GM12892 (cell line): ENCODE results near the gene FAM193A.
"Not testable (repeated sequence)": the region's sequence is repeated elsewhere in the genome, so short reads cannot be mapped to it uniquely, and the experiment has no call there.

Experiments used
- DNase-seq: peaks from one replicate; pipeline ENCODE4 v3.0.0; 2011; ENCODE audit not compliant: insufficient read length
- FAIRE-seq: peaks from 2 replicates; lab custom pipeline; 2011; peaks lifted over from hg19 to GRCh38; lab: Jason Lieb, UNC
- POLR2A ChIP-seq: IDR thresholded peaks from 2 replicates; pipeline ENCODE4 v1.6.1; 2011; ENCODE audit warnings: low read depth, low read length, control low read depth
- POLR2AphosphoS5 ChIP-seq: IDR thresholded peaks from 2 replicates; pipeline ENCODE4 v1.6.1; 2011; ENCODE audit warnings: low read depth, low read length, control low read depth
- TAF1 ChIP-seq: IDR thresholded peaks from 2 replicates; pipeline ENCODE4 v1.6.1; 2011; ENCODE audit warnings: low read depth, mild to moderate bottlenecking, control low read depth, low read length, borderline replicate concordance

FAM193A gene

GRCh38 chr4:2598511-2599303 lies 62.3 kb downstream of the FAM193A start:
- DNase-seq: peak; percentile 50
- peak; percentile 85 for FAIRE-seq
- TF ChIP-seq POLR2AphosphoS5: no peak
- TF ChIP-seq TAF1: no peak
- no peak for TF ChIP-seq POLR2A

- FAIRE-seq (no peak), DNase-seq (no peak)
- TF ChIP-seq TAF1: no peak
- TF ChIP-seq POLR2AphosphoS5: no peak
- no peak for TF ChIP-seq POLR2A
Measured at GRCh38 chr4:2599304-2599654, 62.8 kb downstream of the FAM193A start.

- FAIRE-seq: no peak
- DNase-seq: no peak
- no peak for TF ChIP-seq TAF1
- TF ChIP-seq POLR2AphosphoS5: no peak
- TF ChIP-seq POLR2A: no peak
Measured at GRCh38 chr4:2600878-2601277, 64.4 kb downstream of the FAM193A start.

GRCh38 chr4:2604614-2605013 lies 68.2 kb downstream of the FAM193A start:
- TF ChIP-seq POLR2A (no peak), TAF1 (no peak)
- no peak for FAIRE-seq
- no peak for DNase-seq

- TF ChIP-seq POLR2A (no peak), TAF1 (no peak), POLR2AphosphoS5 (no peak)
- DNase-seq (no peak), FAIRE-seq (no peak)
Measured at GRCh38 chr4:2606960-2607506, 70.6 kb downstream of the FAM193A start.

- FAIRE-seq (no peak), DNase-seq (no peak)
- TF ChIP-seq POLR2AphosphoS5: no peak
- TF ChIP-seq TAF1: no peak
- TF ChIP-seq POLR2A: no peak
Measured at GRCh38 chr4:2607822-2608221, 71.4 kb downstream of the FAM193A start.

GRCh38 chr4:2608291-2608690 lies 71.8 kb downstream of the FAM193A start:
- TF ChIP-seq POLR2AphosphoS5 (no peak), TAF1 (no peak), POLR2A (no peak)
- no peak for FAIRE-seq
- DNase-seq: no peak

GRCh38 chr4:2615821-2616220 lies 79.4 kb downstream of the FAM193A start:
- no peak for FAIRE-seq
- DNase-seq: no peak
- no peak for TF ChIP-seq POLR2AphosphoS5
- no peak for TF ChIP-seq POLR2A

GRCh38 chr4:2617955-2618354 lies 81.5 kb downstream of the FAM193A start:
- no peak for FAIRE-seq
- DNase-seq: no peak
- TF ChIP-seq POLR2AphosphoS5 (no peak), POLR2A (no peak), TAF1 (no peak)

GRCh38 chr4:2618729-2619128 lies 82.3 kb downstream of the FAM193A start:
- DNase-seq, FAIRE-seq: not testable (repeated sequence)

GRCh38 chr4:2619459-2619858 lies 83.0 kb downstream of the FAM193A start:
- DNase-seq (no peak), FAIRE-seq (no peak)
- TF ChIP-seq POLR2A (no peak), TAF1 (no peak), POLR2AphosphoS5 (no peak)

GRCh38 chr4:2621419-2621818 lies 85.0 kb downstream of the FAM193A start:
- TF ChIP-seq TAF1 (no peak), POLR2A (no peak), POLR2AphosphoS5 (no peak)
- FAIRE-seq (no peak), DNase-seq (no peak)

- FAIRE-seq (no peak), DNase-seq (no peak)
- TF ChIP-seq POLR2A: no peak
- TF ChIP-seq POLR2AphosphoS5: no peak
- TF ChIP-seq TAF1: no peak
Measured at GRCh38 chr4:2623442-2623841, 87.0 kb downstream of the FAM193A start.
